ENCODE measurements around the gene ANKS1B. TPM values are rescaled to one million over a fixed set of nuclear protein-coding genes. Genes with fewer than 3 reads are reported as not detected.

Gene ANKS1B
- total RNA-seq, 4 donors from 2014 or later = 34.5 to 81.9 (median 71.1) TPM

DNA sequence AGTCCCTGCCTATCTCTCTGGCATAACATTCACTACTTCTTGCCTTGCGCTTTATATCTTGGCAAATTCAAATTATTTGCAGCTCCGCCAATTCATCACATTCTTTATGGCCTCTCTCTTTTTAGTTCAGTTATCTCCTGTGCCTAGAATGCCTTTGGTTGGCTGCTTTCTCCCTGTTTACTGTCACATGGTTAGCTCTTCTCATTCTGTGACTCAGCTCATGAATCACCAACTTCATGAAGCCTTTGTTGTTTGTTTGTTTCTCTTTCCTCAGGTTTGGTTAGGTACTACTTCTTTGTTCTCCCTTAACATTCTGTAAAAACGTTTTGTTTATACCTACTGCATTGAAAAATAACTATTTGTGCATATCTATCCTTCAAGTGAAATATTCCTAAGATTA lies 713.7 kb downstream of the ANKS1B start:
- Histone ChIP-seq H3K27me3 (no peaks in the 10 kb centered on the region), H3K4me1 (no peaks in the 10 kb centered on the region), H3K4me3 (replicated peaks in 1 of 3) (no peak overlapping the region), H3K36me3 (no peaks in the 10 kb centered on the region), H3K9me3 (no peaks in the 10 kb centered on the region), H3K27ac (no peak overlapping the region)
- intact Hi-C loops (cut with DNase I) = no loop called here
- DNase-seq = no peak
- 70 to 74% methylated on average over 3 of the region's 3 CpGs for WGBS, 2 donors
- no peak for TF ChIP-seq POLR2A (IDR thresholded peaks at IDR 0.05)
- TF ChIP-seq, protein P1, sequence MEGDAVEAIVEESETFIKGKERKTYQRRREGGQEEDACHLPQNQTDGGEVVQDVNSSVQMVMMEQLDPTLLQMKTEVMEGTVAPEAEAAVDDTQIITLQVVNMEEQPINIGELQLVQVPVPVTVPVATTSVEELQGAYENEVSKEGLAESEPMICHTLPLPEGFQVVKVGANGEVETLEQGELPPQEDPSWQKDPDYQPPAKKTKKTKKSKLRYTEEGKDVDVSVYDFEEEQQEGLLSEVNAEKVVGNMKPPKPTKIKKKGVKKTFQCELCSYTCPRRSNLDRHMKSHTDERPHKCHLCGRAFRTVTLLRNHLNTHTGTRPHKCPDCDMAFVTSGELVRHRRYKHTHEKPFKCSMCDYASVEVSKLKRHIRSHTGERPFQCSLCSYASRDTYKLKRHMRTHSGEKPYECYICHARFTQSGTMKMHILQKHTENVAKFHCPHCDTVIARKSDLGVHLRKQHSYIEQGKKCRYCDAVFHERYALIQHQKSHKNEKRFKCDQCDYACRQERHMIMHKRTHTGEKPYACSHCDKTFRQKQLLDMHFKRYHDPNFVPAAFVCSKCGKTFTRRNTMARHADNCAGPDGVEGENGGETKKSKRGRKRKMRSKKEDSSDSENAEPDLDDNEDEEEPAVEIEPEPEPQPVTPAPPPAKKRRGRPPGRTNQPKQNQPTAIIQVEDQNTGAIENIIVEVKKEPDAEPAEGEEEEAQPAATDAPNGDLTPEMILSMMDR (IDR thresholded peaks at IDR 0.05) = no peak

DNA sequence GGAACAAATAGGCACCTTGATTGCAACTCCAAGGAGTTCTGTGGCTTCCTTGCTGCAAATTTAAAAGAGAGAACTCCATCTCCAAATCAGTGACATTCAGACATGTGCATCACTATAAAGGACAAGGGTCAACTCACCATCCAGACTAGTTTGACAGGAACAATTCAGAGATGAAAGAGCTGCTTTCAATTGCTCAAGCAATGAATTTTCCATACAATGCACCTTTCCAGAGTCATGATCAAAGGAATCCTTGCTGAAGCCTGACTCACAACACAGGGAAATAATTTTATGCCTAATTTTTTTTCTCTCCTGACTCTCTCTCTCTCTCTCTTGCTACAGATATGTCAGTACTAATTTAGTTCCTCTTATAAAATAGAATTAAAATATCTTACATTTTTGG lies 717.7 kb downstream of the ANKS1B start:
- no peaks in the 10 kb centered on the region for H3K9me3 ChIP-seq
- TF ChIP-seq, protein P1 (IDR thresholded peaks at IDR 0.05) = no peak
- no peak for TF ChIP-seq POLR2A (IDR thresholded peaks at IDR 0.05)
- no peaks in the 10 kb centered on the region for H3K27me3 ChIP-seq
- no peaks in the 10 kb centered on the region for H3K4me1 ChIP-seq
- no peak for DNase-seq
- H3K27ac ChIP-seq = no peak overlapping the region
- H3K36me3 ChIP-seq = no peaks in the 10 kb centered on the region
- intact Hi-C loops (cut with DNase I) = no loop called here
- H3K4me3 ChIP-seq (replicated peaks in 1 of 3) = no peak overlapping the region

GRCh38 chr12:99265648-99266047 lies 719.1 kb downstream of the ANKS1B start:
- intact Hi-C loops (cut with DNase I) = no loop called here

GRCh38 chr12:99261256-99261655 lies 723.5 kb downstream of the ANKS1B start:
- WGBS, 2 donors = 82 to 93% methylated on average over 1 of the region's 1 CpG
- Histone ChIP-seq H3K27ac (no peak overlapping the region), H3K9me3 (no peaks in the 10 kb centered on the region), H3K4me3 (replicated peaks in 1 of 3) (no peak overlapping the region), H3K36me3 (no peaks in the 10 kb centered on the region), H3K4me1 (no peaks in the 10 kb centered on the region), H3K27me3 (no peaks in the 10 kb centered on the region)
- no peak for DNase-seq
- intact Hi-C loops (cut with DNase I) = no loop called here
- TF ChIP-seq, protein P1 (IDR thresholded peaks at IDR 0.05) = no peak
- no peak for TF ChIP-seq POLR2A (IDR thresholded peaks at IDR 0.05)

More at GRCh38 chr12:99265648-99266047, 719.1 kb downstream of the ANKS1B start:
- no peak for TF ChIP-seq POLR2A (IDR thresholded peaks at IDR 0.05)
- TF ChIP-seq, protein P1 (IDR thresholded peaks at IDR 0.05) = no peak
- DNase-seq = no peak
- 83 to 89% methylated on average over 3 of the region's 3 CpGs for WGBS, 2 donors
- Histone ChIP-seq H3K27ac (no peak overlapping the region), H3K4me3 (replicated peaks in 1 of 3) (no peak overlapping the region), H3K27me3 (no peaks in the 10 kb centered on the region), H3K4me1 (no peaks in the 10 kb centered on the region), H3K36me3 (no peaks in the 10 kb centered on the region), H3K9me3 (no peaks in the 10 kb centered on the region)

- intact Hi-C loops (cut with DNase I) = no loop called here
- no peaks in the 10 kb centered on the region for H3K27me3 ChIP-seq
- 70 to 79% methylated on average over 4 of the region's 4 CpGs for WGBS, 2 donors
- no peaks in the 10 kb centered on the region for H3K4me1 ChIP-seq
- no peaks in the 10 kb centered on the region for H3K9me3 ChIP-seq
- H3K4me3 ChIP-seq (replicated peaks in 1 of 3) = no peak overlapping the region
- no peak overlapping the region for H3K27ac ChIP-seq
- H3K36me3 ChIP-seq = no peaks in the 10 kb centered on the region
- TF ChIP-seq POLR2A (IDR thresholded peaks at IDR 0.05) = no peak
- TF ChIP-seq, protein P1 (IDR thresholded peaks at IDR 0.05) = no peak
- no peak for DNase-seq
These were observed 724.2 kb downstream of the ANKS1B start for GRCh38 chr12:99260456-99260996.

All from thyroid gland (tissue), 4 donors.